GM18508 (cell line): ENCODE measurements around the gene ENDOD1.

Experiments used
- ATAC-seq: cut with Tn5 transposase; IDR thresholded peaks from one replicate; pipeline ENCODE4 v1.9.1; 2021; ENCODE audit warnings: moderate number of reproducible peaks; ENCODE audit not compliant: insufficient read depth, unreplicated experiment

The ENDOD1 gene

DNA sequence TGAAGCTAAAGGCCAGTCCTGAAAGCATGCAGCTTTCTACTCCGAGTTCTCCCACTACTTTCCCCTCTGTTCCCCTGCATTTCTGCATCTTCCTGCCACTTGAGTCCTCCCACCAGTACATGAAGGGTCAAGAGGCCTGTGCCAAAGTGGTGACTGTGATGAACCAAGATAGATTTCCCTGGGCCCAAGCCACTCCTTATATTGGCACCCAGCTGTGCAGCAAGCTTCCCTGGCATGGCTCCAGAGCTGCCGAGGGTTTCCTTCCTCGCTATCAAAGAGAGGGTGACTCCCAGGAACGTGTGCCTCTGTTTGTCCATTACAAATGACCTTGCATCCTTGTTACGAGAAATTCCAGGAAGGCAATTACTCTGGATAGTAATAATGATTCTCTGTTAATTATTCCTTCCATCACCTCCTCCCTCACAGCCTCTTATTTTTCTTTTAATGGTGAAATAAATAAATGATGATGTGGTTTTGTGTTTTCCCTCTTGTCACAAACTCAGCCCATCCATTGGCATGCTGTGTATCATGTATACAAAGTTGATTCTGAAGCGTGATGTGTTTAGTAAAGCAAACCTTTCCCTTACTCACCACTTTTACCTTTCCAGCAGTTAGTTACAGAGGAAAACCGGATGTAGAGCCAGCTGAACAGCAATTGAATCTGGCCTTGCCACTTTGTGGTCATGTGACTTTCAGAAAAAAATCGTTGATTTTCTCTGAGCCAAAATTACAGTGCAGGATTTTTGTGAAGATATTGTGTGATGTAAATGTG is 14.7 kb upstream of the ENDOD1 start:
- ATAC-seq = no peak

DNA sequence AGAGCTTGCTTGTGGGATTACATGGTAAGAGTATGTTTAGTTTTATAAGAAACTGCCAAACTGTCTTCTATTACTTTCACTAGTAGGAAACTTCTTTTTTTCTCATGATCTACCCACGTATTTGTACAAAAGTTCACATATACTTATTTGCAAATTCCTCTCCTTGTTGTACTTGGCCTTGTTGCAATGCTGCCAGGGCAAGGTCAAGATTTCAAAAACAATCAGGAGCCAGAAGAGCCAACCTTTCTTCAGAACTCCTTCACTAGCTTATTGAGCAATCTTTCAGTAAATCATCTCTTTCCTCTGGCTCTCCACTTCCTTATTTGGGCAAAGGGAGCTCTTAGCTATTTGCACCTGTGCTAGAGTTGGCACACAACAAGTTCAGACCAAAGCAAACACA is 13.2 kb upstream of the ENDOD1 start:
- peak; percentile 55 for ATAC-seq

GRCh38 chr11:95076981-95077380 is 12.7 kb upstream of the ENDOD1 start:
- no peak for ATAC-seq

- ATAC-seq = no peak
Observed at GRCh38 chr11:95078526-95078925, 11.1 kb upstream of the ENDOD1 start.

DNA sequence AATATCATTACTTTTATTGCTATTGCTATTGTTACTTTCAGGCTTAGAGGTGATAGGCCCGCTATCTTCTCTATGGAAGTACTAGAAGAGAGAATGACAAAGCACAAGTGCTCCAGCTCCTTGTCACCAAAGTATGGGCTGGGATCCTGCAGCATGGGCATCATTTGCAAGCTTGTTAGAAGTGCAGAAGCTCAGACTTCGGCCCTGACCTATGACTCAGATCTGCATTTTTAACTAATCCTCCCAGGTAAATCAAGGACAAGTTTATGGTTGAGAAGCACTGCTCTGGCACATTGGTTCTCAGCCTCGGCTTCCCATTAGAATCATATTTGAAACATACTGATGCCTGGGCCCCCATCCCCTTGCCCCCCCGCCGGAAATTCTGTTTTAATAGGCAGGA is 8.6 kb upstream of the ENDOD1 start:
- no peak for ATAC-seq

DNA sequence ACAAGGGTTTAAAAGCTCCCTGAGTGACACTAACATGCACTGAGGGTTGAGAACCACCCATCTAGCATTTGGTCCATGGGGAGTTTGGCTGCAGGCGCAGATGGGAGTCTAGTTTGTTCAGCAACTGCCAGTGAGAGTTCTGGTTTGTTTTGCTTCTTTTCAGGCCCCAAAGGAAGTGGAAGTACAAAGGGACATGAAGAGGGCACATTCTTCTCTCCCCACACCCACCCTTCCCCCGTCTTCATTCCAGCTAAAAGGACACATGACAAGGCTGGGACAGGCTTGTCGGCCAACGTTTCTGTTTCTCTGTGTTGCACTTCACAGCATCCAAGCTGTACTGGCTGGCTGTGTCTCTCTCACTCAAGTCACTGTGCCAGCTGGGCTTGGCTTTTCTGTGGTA is 8.2 kb upstream of the ENDOD1 start:
- ATAC-seq = no peak

DNA sequence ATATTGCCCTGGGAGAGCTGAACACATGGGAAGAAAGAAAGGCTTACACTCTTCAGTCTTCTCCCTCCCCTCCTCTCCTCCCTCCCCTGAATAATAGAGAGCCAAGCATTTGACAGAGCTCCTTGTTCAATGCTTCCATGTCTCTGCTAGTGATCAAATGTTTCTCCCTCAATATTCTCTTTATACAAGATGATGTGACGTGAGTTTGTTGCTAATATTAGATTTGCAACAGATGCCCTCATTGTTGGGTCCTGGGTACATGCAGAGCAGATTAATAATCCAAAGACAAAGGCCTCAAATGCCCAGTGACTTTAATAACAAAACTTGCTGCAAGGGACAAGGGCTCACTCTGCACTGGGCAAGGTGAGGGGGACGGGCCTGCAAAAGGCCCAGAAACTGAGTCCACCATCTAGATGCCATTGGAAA is 7.1 kb upstream of the ENDOD1 start:
- no peak for ATAC-seq

- ATAC-seq = no peak
Observed at GRCh38 chr11:95084509-95084908, 5.1 kb upstream of the ENDOD1 start.

- no peak for ATAC-seq
Observed at GRCh38 chr11:95085117-95085816, 4.4 kb upstream of the ENDOD1 start.

DNA sequence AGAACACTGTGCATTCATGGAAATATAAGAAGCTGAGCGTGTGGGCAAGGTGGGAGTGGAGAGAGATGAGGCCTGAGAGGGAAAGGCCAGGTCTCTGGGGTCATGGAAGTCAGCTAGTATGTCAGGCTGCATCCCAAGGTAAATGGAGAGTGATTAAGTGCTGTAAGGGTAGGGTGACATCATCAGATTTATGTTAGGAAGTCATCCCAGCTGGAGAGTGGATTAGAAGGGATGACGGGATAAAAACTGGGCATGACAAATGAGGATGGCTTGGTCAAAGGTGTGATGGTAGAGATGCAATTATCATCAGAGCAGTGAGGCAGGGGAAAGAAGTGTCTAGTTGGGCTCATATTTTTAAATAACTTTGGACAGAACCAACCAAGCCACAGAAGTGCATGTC is 3.5 kb upstream of the ENDOD1 start:
- no peak for ATAC-seq

GRCh38 chr11:95086836-95087570 is 2.6 kb upstream of the ENDOD1 start:
- ATAC-seq = no peak

DNA sequence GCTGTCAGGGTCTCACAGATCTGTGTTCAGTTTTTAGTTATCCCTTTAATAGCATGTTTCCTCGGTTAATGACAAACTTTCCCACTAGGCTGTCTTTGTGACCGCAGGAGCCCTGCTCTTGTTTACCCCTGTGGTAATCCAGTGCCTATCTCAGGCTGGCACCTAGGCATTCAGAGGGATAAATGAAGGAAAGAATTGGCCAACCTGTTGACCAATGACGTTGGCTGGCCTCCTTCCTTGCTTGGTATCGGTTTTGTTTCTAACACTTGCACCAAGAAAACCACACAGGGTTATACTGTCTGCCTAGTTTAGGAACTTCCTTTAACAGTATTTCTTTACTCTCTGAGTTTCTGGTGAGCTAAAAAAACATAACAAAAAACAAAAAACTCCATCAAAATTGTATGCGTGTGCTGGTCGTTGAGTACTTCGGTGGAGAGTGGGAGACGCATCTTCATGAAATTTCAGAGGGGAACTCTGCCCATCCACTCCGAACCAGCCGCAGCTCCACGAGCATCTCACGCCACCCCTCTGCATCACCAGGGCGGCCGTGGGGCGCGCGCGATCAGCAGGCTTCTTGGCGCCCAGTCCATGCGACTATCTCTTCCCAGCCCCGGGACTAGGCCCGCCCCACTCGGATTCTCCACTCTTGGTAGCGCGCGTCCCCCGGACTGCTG is 563 bp upstream of the ENDOD1 start:
- peak; percentile 25 for ATAC-seq

- ATAC-seq = no peak
Observed at GRCh38 chr11:95091663-95092180, 2.1 kb downstream of the ENDOD1 start.

DNA sequence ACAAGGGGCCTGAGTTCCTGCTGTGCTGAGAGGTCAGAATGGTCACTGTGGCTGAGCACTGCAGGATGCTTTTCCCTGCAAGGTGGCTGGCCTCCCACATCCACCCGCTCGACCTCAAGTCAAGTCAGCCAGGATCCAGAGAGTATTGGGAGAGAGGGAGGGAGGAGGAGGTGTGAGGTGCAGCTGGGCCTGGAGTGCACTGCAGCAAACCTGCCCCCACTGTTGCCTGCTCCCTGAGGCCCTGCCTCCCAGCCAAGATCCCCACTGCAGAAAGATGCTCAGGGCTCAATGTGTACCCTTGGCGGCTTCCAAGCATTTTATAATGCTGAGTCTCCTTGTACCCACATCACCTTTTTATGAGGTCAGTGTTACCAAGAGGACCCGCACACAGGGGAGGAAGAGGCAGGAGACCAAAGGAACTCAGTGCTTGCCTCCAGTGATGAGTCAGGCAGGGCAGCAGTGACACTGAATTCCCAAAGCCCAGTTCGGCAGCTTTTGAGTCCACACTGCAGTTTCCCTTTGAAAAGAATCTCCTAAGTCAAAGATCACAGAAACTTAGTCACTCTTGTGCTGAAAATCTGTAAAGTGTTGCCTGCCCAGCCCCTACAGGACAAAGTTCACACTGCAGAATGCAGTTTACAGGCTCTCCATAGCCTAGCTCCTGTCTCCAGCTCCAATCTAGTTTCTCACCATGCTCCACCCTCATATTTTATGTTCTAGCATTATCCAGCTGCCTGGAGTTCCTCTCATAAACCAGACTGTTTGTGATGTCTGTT is 3.1 kb downstream of the ENDOD1 start:
- no peak for ATAC-seq

GRCh38 chr11:95093548-95093947 is 3.9 kb downstream of the ENDOD1 start:
- ATAC-seq = no peak

DNA sequence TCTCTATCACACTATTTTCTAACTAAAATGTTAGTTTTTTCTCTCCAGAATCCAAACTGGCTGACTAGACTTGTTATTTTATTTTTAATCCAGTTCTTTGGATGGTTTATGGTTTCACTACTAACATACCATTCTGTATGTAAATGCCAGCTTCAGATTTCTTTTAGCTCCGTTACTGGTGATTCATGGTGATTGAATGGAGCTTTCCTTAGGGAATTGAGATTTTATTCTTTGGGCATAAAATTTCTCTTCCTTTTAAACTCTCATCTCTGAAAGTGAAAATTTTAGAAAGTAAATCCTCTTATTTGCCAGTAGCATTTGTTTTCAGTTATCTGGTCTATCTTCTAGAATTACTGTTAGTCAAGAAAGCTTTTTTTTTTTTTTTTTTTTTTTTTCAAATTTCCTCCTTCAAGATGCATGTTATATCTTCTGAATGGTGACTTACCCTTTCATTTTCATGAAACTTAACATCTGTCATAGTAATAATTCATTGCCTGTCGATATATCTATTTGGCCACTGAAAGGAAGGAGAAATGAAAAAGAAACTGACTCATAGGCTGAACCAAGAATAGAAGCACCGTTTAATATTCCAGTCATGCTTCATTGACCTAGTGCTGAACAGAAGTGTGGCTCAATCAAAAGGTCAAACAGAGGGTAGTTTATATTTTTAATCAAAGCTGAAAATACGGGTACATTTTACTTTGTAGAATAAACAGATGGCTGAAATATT is 6.4 kb downstream of the ENDOD1 start:
- peak; percentile 94 for ATAC-seq

DNA sequence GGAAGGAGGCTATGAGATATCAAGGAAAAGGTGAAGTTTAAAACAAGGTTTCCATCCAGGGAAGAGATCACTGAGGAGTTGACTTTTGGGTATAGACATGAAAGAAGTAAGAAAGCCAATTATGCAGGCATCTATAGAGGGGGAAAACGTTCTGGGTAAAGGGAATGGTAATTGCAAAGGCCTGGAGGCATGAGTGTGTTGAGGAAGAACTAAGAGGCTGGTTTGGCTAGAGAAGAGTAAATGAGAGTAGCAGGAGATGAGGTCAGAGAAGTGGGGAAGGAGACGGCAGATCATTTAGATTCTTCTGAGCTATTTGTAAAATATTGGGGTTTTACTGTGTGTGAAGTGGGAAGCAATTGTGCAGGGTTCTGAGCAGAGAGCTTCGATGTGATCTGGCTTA is 7.6 kb downstream of the ENDOD1 start:
- no peak for ATAC-seq

DNA sequence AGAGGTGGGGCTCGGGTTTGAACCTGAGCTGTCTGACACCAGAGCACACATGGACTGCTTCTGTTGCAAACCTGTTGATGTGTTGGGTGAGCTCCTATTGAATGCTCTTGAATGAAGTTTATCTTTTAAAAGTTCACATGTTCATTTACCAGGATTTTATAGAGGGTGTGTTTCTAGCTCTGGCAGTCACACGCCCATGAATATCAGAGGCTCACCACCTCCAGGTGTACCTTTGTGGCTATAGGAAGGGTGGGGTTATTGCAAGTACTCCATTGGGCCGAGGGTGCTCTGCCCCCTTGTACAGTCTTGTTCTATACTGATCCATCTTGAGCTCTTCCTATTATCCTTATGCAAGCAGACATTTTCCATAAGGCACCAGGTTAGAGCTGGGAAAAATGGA is 9.2 kb downstream of the ENDOD1 start:
- ATAC-seq = no peak

- ATAC-seq = no peak
Observed at GRCh38 chr11:95100191-95100648, 10.6 kb downstream of the ENDOD1 start.
